HL-60 (cell line): Measurements from ENCODE around the gene LRRC25.

Source experiments
- CTCF ChIP-seq: IDR thresholded peaks from one replicate; pipeline ENCODE4 v1.5.1; 2011; ENCODE audit warnings: low read length, control low read depth, inconsistent platforms; ENCODE audit not compliant: insufficient read depth
- POLR2AphosphoS5 ChIP-seq: IDR thresholded peaks from 2 replicates; pipeline ENCODE4 v1.6.1; 2012; ENCODE audit warnings: low read depth

- TF ChIP-seq CTCF (no peak), POLR2AphosphoS5 (no peak)
Observed at GRCh38 chr19:18420930-18421329, 23.5 kb upstream of the LRRC25 start.
